WI38 (cell line): ENCODE results near the gene BNIP5.

Experiments
- H3K4me3 ChIP-seq: 2 replicates; pipeline ENCODE4 v1.5.1; 2011; ENCODE audit warnings: low read depth, mild to moderate bottlenecking, control low read depth, low read length
- CTCF ChIP-seq: IDR thresholded peaks from 2 replicates; pipeline ENCODE4 v1.5.1; 2012; ENCODE audit warnings: low read depth, mild to moderate bottlenecking, control low read depth, low read length

Gene BNIP5

GRCh38 chr6:36309900-36310299, 26.8 kb downstream of the BNIP5 start:
- TF ChIP-seq CTCF, result no peak
- no peak overlapping the region for H3K4me3 ChIP-seq

- H3K4me3 ChIP-seq, result no peak overlapping the region
- TF ChIP-seq CTCF, result no peak
These were observed 27.5 kb downstream of the BNIP5 start for GRCh38 chr6:36309203-36309602.

GRCh38 chr6:36308514-36308913, 28.2 kb downstream of the BNIP5 start:
- H3K4me3 ChIP-seq, result no peak overlapping the region
- TF ChIP-seq CTCF, result no peak

- H3K4me3 ChIP-seq, result no peak overlapping the region
- TF ChIP-seq CTCF, result no peak
These were observed 30.3 kb downstream of the BNIP5 start for GRCh38 chr6:36306375-36306774.

- no peak for TF ChIP-seq CTCF
- H3K4me3 ChIP-seq, result no peak overlapping the region
These were observed 30.8 kb downstream of the BNIP5 start for GRCh38 chr6:36305885-36306284.

- TF ChIP-seq CTCF, result peak; percentile 93
- no peak overlapping the region for H3K4me3 ChIP-seq
These were observed 34.3 kb downstream of the BNIP5 start for GRCh38 chr6:36302227-36302976.

- H3K4me3 ChIP-seq, result no peak overlapping the region
- TF ChIP-seq CTCF, result no peak
These were observed 34.9 kb downstream of the BNIP5 start for GRCh38 chr6:36301781-36302180.
